HepG2 (cell line): ENCODE results near the gene SH2B2. TPM values are rescaled to one million over a fixed set of nuclear protein-coding genes. Genes with fewer than 3 reads are reported as not detected.

Source experiments
- ESRRA ChIP-seq: sonication (generic); formaldehyde crosslinking; IDR thresholded peaks from 2 replicates; pipeline ENCODE4 v1.5.1; 2020; ENCODE audit warnings: mild to moderate bottlenecking, low read depth, missing genetic modification reagents
- GLI4 ChIP-seq: sonication (generic); formaldehyde crosslinking; IDR thresholded peaks from 2 replicates; pipeline ENCODE4 v1.5.1; 2020; ENCODE audit warnings: missing genetic modification reagents, mild to moderate bottlenecking, moderate library complexity, borderline replicate concordance
- KDM5B ChIP-seq: sonication (generic); formaldehyde crosslinking; IDR thresholded peaks from 2 replicates; pipeline ENCODE4 v1.4.0; 2020; ENCODE audit warnings: missing genetic modification reagents, mild to moderate bottlenecking, borderline replicate concordance
- MED13 ChIP-seq: sonication (generic); formaldehyde crosslinking; IDR thresholded peaks from 2 replicates; pipeline ENCODE4 v1.5.0; 2020; ENCODE audit warnings: missing genetic modification reagents
- NFKB2 ChIP-seq: sonication (generic); formaldehyde crosslinking; IDR thresholded peaks from 2 replicates; pipeline ENCODE4 v1.4.0; 2020; ENCODE audit warnings: missing genetic modification reagents, borderline replicate concordance
- PHF5A ChIP-seq: IDR thresholded peaks from one replicate; pipeline ENCODE4 v1.6.1; 2018; ENCODE audit warnings: low read depth, missing genetic modification reagents; ENCODE audit not compliant: unreplicated experiment
- RBAK ChIP-seq: sonication (generic); formaldehyde crosslinking; IDR thresholded peaks from 2 replicates; pipeline ENCODE4 v1.5.1; 2020; ENCODE audit warnings: mild to moderate bottlenecking, missing genetic modification reagents
- RFX5 ChIP-seq: IDR thresholded peaks from 2 replicates; pipeline ENCODE4 v1.6.1; 2011; ENCODE audit warnings: low read depth, low read length, improper control_type of control experiment
- SP5 ChIP-seq: IDR thresholded peaks from 2 replicates; pipeline ENCODE4 v1.6.1; 2016; ENCODE audit warnings: low read depth, borderline replicate concordance
- TRIM24 ChIP-seq: sonication (generic); formaldehyde crosslinking; IDR thresholded peaks from 2 replicates; pipeline ENCODE4 v1.8.0; 2022; ENCODE audit warnings: mild to moderate bottlenecking, missing genetic modification reagents
- ZNF235 ChIP-seq: sonication (generic); formaldehyde crosslinking; IDR thresholded peaks from 2 replicates; pipeline ENCODE4 v1.8.1; 2023; ENCODE audit warnings: mild to moderate bottlenecking, missing genetic modification reagents, borderline replicate concordance
- ZNF503 ChIP-seq: sonication (generic); formaldehyde crosslinking; IDR thresholded peaks from 2 replicates; pipeline ENCODE4 v1.4.0; 2020; ENCODE audit warnings: missing genetic modification reagents
- ZNF530 ChIP-seq: sonication (generic); formaldehyde crosslinking; IDR thresholded peaks from 2 replicates; pipeline ENCODE4 v1.5.0; 2020; ENCODE audit warnings: low read depth, mild to moderate bottlenecking, missing genetic modification reagents
- ZNF562 ChIP-seq: sonication (generic); formaldehyde crosslinking; IDR thresholded peaks from 2 replicates; pipeline ENCODE4 v1.8.0; 2022; ENCODE audit warnings: missing genetic modification reagents, borderline replicate concordance
- ZNF605 ChIP-seq: sonication (generic); formaldehyde crosslinking; IDR thresholded peaks from 2 replicates; pipeline ENCODE4 v1.8.0; 2022; ENCODE audit warnings: mild to moderate bottlenecking, missing genetic modification reagents
- polyA plus RNA-seq, 8 experiments: library from polyadenylated mRNA; depleted of rRNA in 3 of 8; stranded (reverse) in 7 of 8; unstranded in 1 of 8; fragments of >200 nt; fragmentation: Illumina TruSeq in 4 of 8; extraction: Trizol in 4 of 8; gene quantifications; 2 replicates each; pipeline versions ENCODE4 v1.2.1 to v1.2.3, GENCODE V29; 2011 to 2016; ENCODE audit warnings: low read depth in 4 of 8, missing spikeins in 1 of 8, mixed read lengths in 1 of 8; ENCODE audit not compliant: insufficient read depth in 1 of 8
- total RNA-seq, 5 experiments: library from RNA; depleted of rRNA; stranded (reverse); fragments of >200 nt; fragmentation: Illumina TruSeq; extraction: Trizol; gene quantifications; 2 replicates each; pipeline ENCODE4 v1.2.3, GENCODE V29; 2016; ENCODE audit warnings: low read depth in 1 of 5

Gene SH2B2
- total and polyA plus RNA-seq, 2 of the 13 experiments (the other 11 are each of a cell fraction or from before 2014, with no cell fraction given) = 0.46 to 1.3 TPM

GRCh38 chr7:102272917-102273748, 13.5 kb upstream of the SH2B2 start (continued):
- no peak for TF ChIP-seq PHF5A
- peak; percentile 67; the same call in 1 of the 2 replicates for TF ChIP-seq ZNF605
- TF ChIP-seq KDM5B (CRISPR knock-in tag) = 0 out of 2 replicates have a peak, but pooled peaks have one; percentile 10
- TF ChIP-seq RFX5 = no peak
- no peak for TF ChIP-seq RBAK
- TF ChIP-seq MED13 (CRISPR knock-in tag) = no peak
- 0 out of 2 replicates have a peak, but pooled peaks have one; percentile 13 for TF ChIP-seq GLI4 (CRISPR knock-in tag)
- no peak for TF ChIP-seq ZNF235 (CRISPR knock-in tag)
- TF ChIP-seq ESRRA (CRISPR knock-in tag) = no peak
- no peak for TF ChIP-seq ZNF530 (CRISPR knock-in tag)
- TF ChIP-seq TRIM24 (CRISPR knock-in tag) = no peak
- no peak for TF ChIP-seq ZNF503
- no peak for TF ChIP-seq ZNF562 (CRISPR knock-in tag)
- TF ChIP-seq SP5 (CRISPR knock-in tag) = no peak
- peak; percentile 4; the same call in 1 of the 2 replicates for TF ChIP-seq NFKB2 (CRISPR knock-in tag)
